KG1 (cell line): ENCODE data around the gene FAM219A.
"Not testable (repeated sequence)": the region's sequence is repeated elsewhere in the genome, so short reads cannot be mapped to it uniquely, and the experiment has no call there.

Experiments
- DNase-seq: peaks from one replicate; lab custom pipeline; 2025; lab: John Stamatoyannopoulos, UW

FAM219A gene

GRCh38 chr9:34375901-34376595 lies 82.3 kb downstream of the FAM219A start:
- no peak for DNase-seq

- no peak for DNase-seq
Measured at GRCh38 chr9:34374905-34375552, 83.3 kb downstream of the FAM219A start.

- DNase-seq = no peak
Measured at GRCh38 chr9:34374339-34374738, 84.0 kb downstream of the FAM219A start.

GRCh38 chr9:34373749-34374148 lies 84.6 kb downstream of the FAM219A start:
- DNase-seq = no peak

GRCh38 chr9:34372467-34373011 lies 85.8 kb downstream of the FAM219A start:
- no peak for DNase-seq

GRCh38 chr9:34371886-34372466 lies 86.4 kb downstream of the FAM219A start:
- no peak for DNase-seq

- no peak for DNase-seq
Measured at GRCh38 chr9:34370970-34371880, 87.1 kb downstream of the FAM219A start.

- DNase-seq = no peak
Measured at GRCh38 chr9:34370335-34370969, 87.9 kb downstream of the FAM219A start.

- DNase-seq = no peak
Measured at GRCh38 chr9:34369636-34370035, 88.7 kb downstream of the FAM219A start.

- DNase-seq = not testable (repeated sequence)
Measured at GRCh38 chr9:34368796-34369195, 89.6 kb downstream of the FAM219A start.

- DNase-seq = not testable (repeated sequence)
Measured at GRCh38 chr9:34367751-34368410, 90.5 kb downstream of the FAM219A start.

- no peak for DNase-seq
Measured at GRCh38 chr9:34366365-34366764, 92.0 kb downstream of the FAM219A start.

GRCh38 chr9:34365282-34365681 lies 93.1 kb downstream of the FAM219A start:
- no peak for DNase-seq

- no peak for DNase-seq
Measured at GRCh38 chr9:34363619-34364351, 94.6 kb downstream of the FAM219A start.

GRCh38 chr9:34362614-34363214 lies 95.7 kb downstream of the FAM219A start:
- no peak for DNase-seq

- not testable (repeated sequence) for DNase-seq
Measured at GRCh38 chr9:34352957-34353356, 105.4 kb downstream of the FAM219A start.

- DNase-seq = not testable (repeated sequence)
Measured at GRCh38 chr9:34352122-34352652, 106.2 kb downstream of the FAM219A start.

GRCh38 chr9:34349324-34349723 lies 109.0 kb downstream of the FAM219A start:
- DNase-seq = no peak
